Measurements from ENCODE around the gene BCLAF1. TPM values are rescaled to one million over a fixed set of nuclear protein-coding genes. Genes with fewer than 3 reads are reported as not detected.

The BCLAF1 gene
- total RNA-seq, 1 donor from 2014 or later, result 154 TPM

DNA sequence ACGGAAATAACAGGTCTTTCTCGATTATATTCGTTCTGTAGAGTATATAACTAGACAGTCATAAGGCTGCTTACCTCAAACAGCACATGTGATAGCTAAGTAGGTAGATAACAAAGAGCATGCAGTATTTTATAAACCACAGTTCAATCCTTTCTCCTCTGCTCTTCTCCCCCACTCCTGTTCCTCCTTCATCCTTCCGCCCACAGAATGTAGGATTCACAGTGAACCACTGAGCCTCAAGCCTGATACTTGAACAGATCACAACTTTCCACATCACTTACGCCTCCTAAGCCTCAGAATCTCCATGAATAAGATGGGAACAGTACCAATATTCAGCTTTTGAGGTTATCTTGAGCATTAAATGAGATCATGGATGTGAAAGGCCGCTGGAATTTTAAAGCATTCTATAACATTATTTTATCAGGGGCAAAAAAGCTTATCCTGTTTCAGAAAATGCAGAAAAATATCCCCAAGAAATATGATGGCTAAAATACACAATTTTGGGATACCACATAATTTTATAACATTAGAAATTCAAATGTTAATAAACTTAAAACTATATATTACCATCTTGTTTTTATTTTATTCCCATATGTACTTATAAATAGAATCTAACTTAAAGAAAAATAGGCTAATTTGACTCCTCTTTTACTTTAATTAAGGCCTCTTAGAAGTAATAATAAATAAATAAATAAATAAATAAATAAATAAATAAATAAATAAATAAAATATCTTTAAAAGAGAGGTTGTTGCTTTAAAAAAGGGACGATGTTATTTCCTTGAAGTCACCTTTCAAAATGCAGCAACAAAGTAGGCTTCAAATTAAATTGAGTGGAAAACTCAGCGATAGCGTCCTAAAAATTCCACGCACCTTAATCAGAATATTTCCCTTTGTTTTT, 72.9 kb downstream of the BCLAF1 start:
- H3K27ac Mint-ChIP-seq (ENCODE audit: unreplicated experiment), result no peak overlapping the region
- no peak overlapping the region for H3K4me3 Mint-ChIP-seq (ENCODE audit: unreplicated experiment)
- H3K4me1 Mint-ChIP-seq (ENCODE audit: unreplicated experiment), result no peaks in the 10 kb centered on the region
- H3K36me3 Mint-ChIP-seq (ENCODE audit: low read depth, unreplicated experiment), result no peaks in the 10 kb centered on the region
- no peaks in the 10 kb centered on the region for H3K9me3 Mint-ChIP-seq (ENCODE audit: unreplicated experiment)
- DNase-seq (ENCODE audit: low spot score), result no peak
- peaks cover 3% of the 10 kb centered on the region for H3K27me3 Mint-ChIP-seq (ENCODE audit: unreplicated experiment)
- TF ChIP-seq, protein P1, sequence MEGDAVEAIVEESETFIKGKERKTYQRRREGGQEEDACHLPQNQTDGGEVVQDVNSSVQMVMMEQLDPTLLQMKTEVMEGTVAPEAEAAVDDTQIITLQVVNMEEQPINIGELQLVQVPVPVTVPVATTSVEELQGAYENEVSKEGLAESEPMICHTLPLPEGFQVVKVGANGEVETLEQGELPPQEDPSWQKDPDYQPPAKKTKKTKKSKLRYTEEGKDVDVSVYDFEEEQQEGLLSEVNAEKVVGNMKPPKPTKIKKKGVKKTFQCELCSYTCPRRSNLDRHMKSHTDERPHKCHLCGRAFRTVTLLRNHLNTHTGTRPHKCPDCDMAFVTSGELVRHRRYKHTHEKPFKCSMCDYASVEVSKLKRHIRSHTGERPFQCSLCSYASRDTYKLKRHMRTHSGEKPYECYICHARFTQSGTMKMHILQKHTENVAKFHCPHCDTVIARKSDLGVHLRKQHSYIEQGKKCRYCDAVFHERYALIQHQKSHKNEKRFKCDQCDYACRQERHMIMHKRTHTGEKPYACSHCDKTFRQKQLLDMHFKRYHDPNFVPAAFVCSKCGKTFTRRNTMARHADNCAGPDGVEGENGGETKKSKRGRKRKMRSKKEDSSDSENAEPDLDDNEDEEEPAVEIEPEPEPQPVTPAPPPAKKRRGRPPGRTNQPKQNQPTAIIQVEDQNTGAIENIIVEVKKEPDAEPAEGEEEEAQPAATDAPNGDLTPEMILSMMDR (IDR thresholded peaks at IDR 0.05; ENCODE audit: unreplicated experiment), result no peak

DNA sequence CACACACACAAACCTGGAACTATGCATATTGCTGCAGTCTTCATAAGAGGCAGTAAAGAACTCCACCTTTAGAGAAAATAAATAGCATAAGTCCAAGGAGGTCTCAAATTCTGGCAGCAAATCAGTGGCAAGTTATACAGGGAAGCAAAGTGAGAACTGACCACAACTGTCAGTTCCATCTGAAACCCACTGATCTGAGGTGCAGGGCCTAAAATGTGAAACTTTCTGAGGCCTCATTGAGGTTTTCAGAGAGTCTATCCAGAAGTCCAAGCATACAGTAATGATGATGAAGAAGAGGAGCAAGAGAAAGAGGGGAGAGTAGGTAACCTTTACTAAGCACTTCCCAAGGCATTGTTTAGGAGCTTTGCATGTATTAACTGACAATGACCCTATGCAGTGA, 75.8 kb downstream of the BCLAF1 start:
- Mint-ChIP-seq H3K27me3 (ENCODE audit: unreplicated experiment) (peaks cover 4% of the 10 kb centered on the region), H3K27ac (ENCODE audit: unreplicated experiment) (no peak overlapping the region), H3K4me1 (ENCODE audit: unreplicated experiment) (no peaks in the 10 kb centered on the region), H3K36me3 (ENCODE audit: low read depth, unreplicated experiment) (no peaks in the 10 kb centered on the region), H3K9me3 (ENCODE audit: unreplicated experiment) (no peaks in the 10 kb centered on the region), H3K4me3 (ENCODE audit: unreplicated experiment) (no peak overlapping the region)
- TF ChIP-seq, protein P1 (IDR thresholded peaks at IDR 0.05; ENCODE audit: unreplicated experiment), result no peak
- no peak for DNase-seq (ENCODE audit: low spot score)

DNA sequence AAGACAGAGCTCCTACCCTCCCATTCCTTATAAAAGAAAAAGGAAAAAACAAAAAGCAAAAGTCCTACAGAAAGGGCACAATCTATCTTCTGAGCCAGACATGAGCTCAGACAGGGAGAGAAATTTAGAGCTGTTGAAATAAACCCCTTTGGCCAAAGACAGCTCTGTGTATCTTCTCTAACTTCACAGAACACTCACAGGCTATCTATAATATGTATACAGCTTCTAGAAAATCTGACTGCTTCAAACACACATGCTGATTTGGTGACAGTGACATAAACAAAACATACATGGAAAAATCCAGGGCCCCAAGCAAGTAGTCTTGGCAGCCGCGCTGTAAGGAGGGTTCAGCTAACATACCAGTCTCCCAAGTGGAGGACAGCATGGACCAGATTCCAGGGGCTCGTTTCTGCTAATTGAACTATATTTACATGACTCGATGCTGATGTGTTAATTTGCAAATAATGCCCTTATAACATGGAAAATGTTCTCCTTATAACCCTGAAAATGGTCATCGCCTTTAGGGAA, 76.6 kb downstream of the BCLAF1 start:
- TF ChIP-seq, protein P1 (IDR thresholded peaks at IDR 0.05; ENCODE audit: unreplicated experiment), result no peak
- Mint-ChIP-seq H3K27me3 (ENCODE audit: unreplicated experiment) (peaks cover 4% of the 10 kb centered on the region), H3K4me1 (ENCODE audit: unreplicated experiment) (no peaks in the 10 kb centered on the region), H3K27ac (ENCODE audit: unreplicated experiment) (no peak overlapping the region), H3K36me3 (ENCODE audit: low read depth, unreplicated experiment) (no peaks in the 10 kb centered on the region), H3K4me3 (ENCODE audit: unreplicated experiment) (no peak overlapping the region), H3K9me3 (ENCODE audit: unreplicated experiment) (no peaks in the 10 kb centered on the region)
- no peak for DNase-seq (ENCODE audit: low spot score)

DNA sequence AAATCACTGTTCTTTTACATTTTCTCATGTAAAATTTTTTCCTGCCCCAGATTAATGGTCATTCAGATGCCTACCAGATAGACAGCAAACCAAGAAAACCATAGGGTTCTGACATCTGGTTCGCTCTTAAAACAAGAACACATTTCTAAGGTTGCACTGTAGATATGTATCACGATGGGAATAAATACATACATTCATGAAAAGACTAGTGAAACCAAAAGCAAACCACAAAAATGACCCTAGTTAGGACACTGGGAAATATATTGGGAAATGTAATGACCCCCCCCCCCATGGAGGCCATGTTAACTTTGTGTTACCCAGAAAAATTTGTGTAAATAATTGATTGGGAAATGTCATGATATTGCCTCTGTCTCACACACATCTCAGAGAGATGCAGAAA, 77.0 kb downstream of the BCLAF1 start:
- DNase-seq (ENCODE audit: low spot score), result no peak
- H3K27ac Mint-ChIP-seq (ENCODE audit: unreplicated experiment), result no peak overlapping the region
- H3K4me3 Mint-ChIP-seq (ENCODE audit: unreplicated experiment), result no peak overlapping the region
- TF ChIP-seq, protein P1 (IDR thresholded peaks at IDR 0.05; ENCODE audit: unreplicated experiment), result no peak
- H3K27me3 Mint-ChIP-seq (ENCODE audit: unreplicated experiment), result peaks cover 2% of the 10 kb centered on the region
- no peaks in the 10 kb centered on the region for H3K9me3 Mint-ChIP-seq (ENCODE audit: unreplicated experiment)
- no peaks in the 10 kb centered on the region for H3K36me3 Mint-ChIP-seq (ENCODE audit: low read depth, unreplicated experiment)
- no peaks in the 10 kb centered on the region for H3K4me1 Mint-ChIP-seq (ENCODE audit: unreplicated experiment)

Measured in endothelial cell (in vitro differentiated cells).